HepG2 (cell line): ENCODE data around the gene ABHD2.

Experiments
- ADNP ChIP-seq: sonication (generic); formaldehyde crosslinking; IDR thresholded peaks from 2 replicates; pipeline ENCODE4 v1.4.0; 2020; ENCODE audit warnings: missing genetic modification reagents
- ATF7 ChIP-seq, 2 experiments: fragments of 450-650 bp in 1 of 2; sonication (generic) in 1 of 2; formaldehyde crosslinking in 1 of 2; IDR thresholded peaks; 2 replicates each; pipeline versions ENCODE4 v1.4.0 to v1.6.1; 2016 to 2020; ENCODE audit warnings: antibody characterized with exemption in 1 of 2, mild to moderate bottlenecking in 1 of 2, missing genetic modification reagents in 1 of 2
- DRAP1 ChIP-seq: IDR thresholded peaks from 2 replicates; pipeline ENCODE4 v1.6.1; 2016; ENCODE audit warnings: missing genetic modification reagents, missing compliant biosample characterization
- HCFC1 ChIP-seq: fragments of 150-350 bp; IDR thresholded peaks from 2 replicates; pipeline ENCODE4 v1.6.1; 2014; ENCODE audit warnings: low read depth, low read length
- POLR2A ChIP-seq, 2 experiments: IDR thresholded peaks; 2 replicates each; pipeline ENCODE4 v1.6.1; 2011; ENCODE audit warnings: low read depth in 2 of 2, low read length in 2 of 2, mild to moderate bottlenecking in 1 of 2, moderate library complexity in 1 of 2; ENCODE audit not compliant: insufficient read depth in 1 of 2
- POLR2AphosphoS5 ChIP-seq: IDR thresholded peaks from 2 replicates; pipeline ENCODE4 v1.6.1; 2012; ENCODE audit warnings: low read depth, low read length
- SOX5 ChIP-seq: IDR thresholded peaks from 2 replicates; pipeline ENCODE4 v1.6.1; 2016; ENCODE audit warnings: borderline replicate concordance
- ZBTB1 ChIP-seq: sonication (generic); formaldehyde crosslinking; IDR thresholded peaks from 2 replicates; pipeline ENCODE4 v1.4.0; 2020; ENCODE audit warnings: missing genetic modification reagents, borderline replicate concordance
- ZNF546 ChIP-seq: sonication (generic); formaldehyde crosslinking; conservative IDR thresholded peaks from 2 replicates; pipeline ENCODE4 v1.8.1; 2023; ENCODE audit warnings: mild to moderate bottlenecking, missing genetic modification reagents
- TF ChIP-seq, protein P1 (sequence below): sonication (generic); formaldehyde crosslinking; IDR thresholded peaks from 2 replicates; pipeline ENCODE4 v1.5.0; 2020; ENCODE audit warnings: mild to moderate bottlenecking, missing genetic modification reagents, moderate library complexity

DNA sequence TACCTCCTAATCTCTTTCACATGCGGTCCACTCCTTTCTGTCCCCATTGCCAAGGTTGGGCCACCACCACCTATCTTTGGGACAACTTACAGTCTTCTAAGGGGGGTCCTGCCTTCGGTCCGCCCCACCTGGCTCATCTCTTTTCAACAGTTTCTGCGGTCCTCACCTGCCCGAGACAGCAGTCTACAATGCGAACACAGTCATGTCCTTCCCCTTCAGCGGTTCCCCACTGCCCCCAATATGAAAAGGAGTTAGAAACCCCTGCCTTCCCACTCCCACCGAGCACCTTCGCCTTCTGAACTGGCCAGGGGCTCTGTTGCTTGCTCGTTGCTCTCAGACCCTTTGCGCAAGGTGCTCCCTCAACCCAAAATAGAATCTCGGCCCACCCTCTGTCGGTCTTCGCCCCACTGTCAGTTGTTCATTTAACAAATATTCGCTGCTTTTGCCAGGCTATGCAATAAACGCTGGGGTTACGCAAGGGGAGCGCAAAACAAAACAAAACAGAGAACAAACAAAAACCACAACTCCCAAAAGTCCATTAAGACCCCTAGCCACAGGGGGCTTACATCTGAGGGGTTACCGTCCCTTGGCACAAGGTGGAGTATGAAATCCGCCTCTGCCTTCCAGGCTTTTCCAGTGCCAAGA, 154.9 kb downstream of the ABHD2 start:
- TF ChIP-seq, protein P1, sequence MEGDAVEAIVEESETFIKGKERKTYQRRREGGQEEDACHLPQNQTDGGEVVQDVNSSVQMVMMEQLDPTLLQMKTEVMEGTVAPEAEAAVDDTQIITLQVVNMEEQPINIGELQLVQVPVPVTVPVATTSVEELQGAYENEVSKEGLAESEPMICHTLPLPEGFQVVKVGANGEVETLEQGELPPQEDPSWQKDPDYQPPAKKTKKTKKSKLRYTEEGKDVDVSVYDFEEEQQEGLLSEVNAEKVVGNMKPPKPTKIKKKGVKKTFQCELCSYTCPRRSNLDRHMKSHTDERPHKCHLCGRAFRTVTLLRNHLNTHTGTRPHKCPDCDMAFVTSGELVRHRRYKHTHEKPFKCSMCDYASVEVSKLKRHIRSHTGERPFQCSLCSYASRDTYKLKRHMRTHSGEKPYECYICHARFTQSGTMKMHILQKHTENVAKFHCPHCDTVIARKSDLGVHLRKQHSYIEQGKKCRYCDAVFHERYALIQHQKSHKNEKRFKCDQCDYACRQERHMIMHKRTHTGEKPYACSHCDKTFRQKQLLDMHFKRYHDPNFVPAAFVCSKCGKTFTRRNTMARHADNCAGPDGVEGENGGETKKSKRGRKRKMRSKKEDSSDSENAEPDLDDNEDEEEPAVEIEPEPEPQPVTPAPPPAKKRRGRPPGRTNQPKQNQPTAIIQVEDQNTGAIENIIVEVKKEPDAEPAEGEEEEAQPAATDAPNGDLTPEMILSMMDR = no peak
- TF ChIP-seq POLR2A (IDR thresholded peaks at IDR 0.05; ENCODE audit: insufficient read depth in 1 of 2, low read depth in 2 of 2, low read length in 2 of 2) = no peak
- no peak for TF ChIP-seq HCFC1
- TF ChIP-seq ATF7 (IDR thresholded peaks at IDR 0.05) = no peak
- TF ChIP-seq ATF7 (CRISPR knock-in tag; IDR thresholded peaks at IDR 0.05) = no peak
- TF ChIP-seq ADNP (CRISPR knock-in tag) = no peak
- TF ChIP-seq ZBTB1 (CRISPR knock-in tag) = no peak
- TF ChIP-seq DRAP1 = no peak
- no peak for TF ChIP-seq SOX5 (CRISPR knock-in tag)
- no peak for TF ChIP-seq ZNF546
- no peak for TF ChIP-seq POLR2AphosphoS5
